Glomerular visceral epithelial cell (primary cell): ENCODE measurements around the gene PITRM1.
"Not testable (repeated sequence)": the region's sequence is repeated elsewhere in the genome, so short reads cannot be mapped to it uniquely, and the experiment has no call there.

ENCODE experiments used
- DNase-seq: peaks from one replicate; pipeline ENCODE4 v3.0.0-alpha.2; 2016; ENCODE audit errors: extremely low spot score

Gene PITRM1

DNA sequence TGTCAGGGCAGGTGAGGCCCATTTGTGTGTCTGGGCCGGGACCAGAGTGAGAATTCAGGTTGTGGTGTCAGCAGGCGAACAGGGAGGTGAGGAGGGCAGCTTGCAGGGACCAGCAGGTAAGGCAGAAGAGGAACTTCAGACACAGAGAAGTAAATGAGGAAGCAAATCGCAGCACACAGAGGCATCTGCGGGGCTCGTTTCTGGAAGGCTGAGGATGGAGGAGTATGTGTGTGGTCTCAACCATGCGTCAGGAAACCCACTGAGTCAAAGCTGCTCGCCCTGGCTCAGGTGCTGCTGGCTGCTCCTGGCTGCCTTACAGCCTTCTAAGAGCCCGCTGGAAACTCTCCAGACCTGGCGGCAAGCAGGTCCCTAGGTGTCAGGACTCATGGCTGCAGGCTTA is 26.9 kb upstream of the PITRM1 start:
- DNase-seq: no peak

DNA sequence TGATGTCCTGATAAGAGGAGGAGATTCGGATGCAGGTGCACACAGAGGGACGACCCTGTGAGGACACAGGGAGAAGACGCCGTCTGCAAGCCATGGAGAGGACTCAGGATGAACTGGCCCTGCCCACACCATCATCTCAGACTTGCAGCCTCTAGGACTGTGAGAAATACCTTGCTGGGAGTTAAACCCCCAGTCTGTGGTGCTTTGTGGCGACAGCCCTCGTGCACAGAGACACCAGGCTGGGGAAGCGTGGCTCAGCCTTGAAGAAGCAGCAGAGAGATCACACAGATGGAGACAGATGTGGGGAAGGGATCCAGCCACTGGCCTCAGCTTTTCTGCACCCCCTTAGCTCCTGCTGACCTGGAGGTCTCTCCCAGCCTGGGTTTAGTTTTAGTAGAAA is 26.3 kb upstream of the PITRM1 start:
- no peak for DNase-seq

DNA sequence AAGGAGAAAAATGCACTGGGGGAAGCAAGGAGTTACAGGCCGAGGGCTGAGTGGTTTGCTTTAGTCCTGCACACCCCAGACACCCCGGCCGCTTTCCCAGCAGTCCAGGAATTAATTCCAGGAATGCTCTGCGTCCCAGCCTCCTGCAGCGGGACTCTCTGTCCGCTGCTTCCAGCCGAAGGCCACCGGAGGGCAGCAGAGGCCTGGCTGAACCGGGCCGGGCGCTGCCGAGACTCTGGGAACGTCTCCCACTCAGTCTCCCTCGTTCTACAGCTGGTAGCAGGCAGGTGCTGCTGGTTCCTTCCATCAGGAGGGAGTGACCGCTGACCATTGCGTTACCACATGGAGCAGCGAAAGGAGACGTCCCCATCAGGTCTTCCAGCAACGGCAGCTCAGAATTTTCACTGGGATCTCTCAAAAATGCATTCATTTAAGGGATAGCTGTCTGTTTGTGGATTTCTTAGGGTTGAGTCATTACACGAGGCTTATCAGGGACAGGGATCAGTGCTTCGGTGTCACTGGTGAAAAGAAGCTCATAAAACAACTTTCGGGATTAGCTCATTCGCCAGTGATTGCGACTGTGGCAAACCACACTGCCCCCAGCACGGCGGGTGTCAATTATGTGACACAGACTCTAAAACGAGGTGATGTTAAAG is 24.9 kb upstream of the PITRM1 start:
- peak; percentile 93 for DNase-seq

DNA sequence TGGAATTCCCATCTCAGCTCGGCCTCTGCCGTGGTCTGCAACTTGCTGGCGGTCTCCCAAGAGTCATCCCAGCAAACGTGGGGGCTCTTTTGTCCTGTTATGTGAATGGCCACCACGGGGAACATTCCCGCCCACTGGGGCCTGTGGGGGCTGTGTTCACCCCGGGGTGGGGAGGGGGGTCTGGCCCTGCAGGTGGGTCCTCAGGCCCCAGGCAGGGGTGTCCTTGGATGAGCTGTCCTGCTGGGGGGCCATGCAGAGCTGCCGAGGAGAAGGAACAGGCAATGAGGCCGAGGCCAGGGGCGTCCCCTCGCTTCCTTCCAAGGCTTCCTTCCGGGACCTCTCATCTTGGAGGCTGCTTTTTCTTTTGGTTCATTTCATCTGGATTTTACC is 24.4 kb upstream of the PITRM1 start:
- peak; percentile 5 for DNase-seq

DNA sequence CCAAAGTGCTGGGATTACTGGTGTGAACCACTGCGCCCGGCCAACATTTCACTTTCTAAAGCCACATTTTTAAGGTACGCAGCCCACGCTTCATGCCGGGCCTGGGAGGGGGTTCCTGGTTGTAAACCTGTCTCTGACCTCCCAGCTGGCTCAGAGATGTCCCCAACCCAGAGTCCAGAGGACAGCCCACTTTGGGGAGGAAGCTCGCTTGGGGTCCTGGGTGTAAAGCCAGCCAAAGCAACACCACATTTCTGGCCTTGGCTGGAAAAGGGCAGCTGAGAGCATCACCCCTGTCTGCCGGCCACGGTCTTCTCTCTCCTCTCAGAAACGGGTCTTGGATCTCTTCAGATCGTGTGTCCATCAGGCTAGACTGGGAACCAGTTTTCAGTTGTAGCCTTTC is 23.9 kb upstream of the PITRM1 start:
- DNase-seq: no peak

DNA sequence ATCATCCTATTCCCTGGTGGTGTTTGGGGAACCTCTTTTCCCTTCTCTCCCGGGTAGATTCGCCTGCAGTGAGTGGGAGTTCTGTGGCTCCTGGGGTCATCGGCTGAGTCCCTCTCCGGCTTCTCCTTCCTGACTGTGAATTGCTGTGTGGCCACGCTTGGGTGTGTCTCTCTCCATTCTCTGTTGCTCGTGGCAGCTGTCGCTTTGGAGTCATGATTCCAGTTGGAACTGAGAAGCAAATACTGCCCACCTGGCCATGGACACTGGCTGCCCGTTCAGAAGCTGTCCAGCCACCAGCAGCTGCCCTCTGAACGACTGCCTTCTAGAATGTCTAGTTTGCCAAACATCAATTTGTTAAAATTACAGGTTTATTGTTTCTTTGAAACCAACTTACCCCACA is 23.1 kb upstream of the PITRM1 start:
- DNase-seq: no peak

DNA sequence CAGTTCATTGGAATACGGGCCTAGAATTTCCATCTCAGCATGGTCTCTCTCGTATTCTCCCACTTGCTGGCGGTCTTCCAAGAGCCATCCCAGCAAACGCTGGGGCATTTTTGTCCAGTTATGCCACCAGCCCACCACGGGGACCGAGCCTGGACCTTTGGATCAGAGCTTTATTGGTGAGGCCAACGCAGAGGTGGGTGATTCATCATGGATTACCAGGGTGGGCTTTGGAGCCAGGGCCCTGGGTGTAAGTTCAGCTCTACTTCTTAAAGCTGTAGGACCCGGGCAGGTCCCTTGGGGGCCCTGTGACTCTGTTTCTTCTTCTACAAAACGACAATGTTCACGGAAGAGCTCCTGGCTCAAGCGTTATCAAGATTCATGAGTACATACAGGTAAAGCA is 22.7 kb upstream of the PITRM1 start:
- no peak for DNase-seq

DNA sequence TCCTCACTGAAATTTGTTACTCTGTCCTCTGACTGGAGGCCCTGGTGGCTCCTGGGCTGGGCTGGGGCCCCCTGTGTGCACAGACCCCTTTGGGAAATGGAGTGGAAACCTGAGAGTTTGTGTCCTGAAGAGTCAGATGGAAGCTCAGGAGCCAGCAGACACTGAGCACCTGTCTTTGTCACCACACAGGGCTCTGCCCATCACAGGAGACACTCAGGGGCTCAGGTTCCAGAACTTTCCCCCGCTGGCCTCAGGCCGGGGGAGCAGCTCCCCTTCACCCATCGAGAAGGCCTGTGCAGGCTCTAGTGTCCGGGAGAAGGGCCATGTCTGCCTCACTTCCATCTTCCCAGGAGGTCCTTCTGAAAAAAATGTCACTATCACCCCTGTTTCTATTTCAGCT is 22.3 kb upstream of the PITRM1 start:
- no peak for DNase-seq

DNA sequence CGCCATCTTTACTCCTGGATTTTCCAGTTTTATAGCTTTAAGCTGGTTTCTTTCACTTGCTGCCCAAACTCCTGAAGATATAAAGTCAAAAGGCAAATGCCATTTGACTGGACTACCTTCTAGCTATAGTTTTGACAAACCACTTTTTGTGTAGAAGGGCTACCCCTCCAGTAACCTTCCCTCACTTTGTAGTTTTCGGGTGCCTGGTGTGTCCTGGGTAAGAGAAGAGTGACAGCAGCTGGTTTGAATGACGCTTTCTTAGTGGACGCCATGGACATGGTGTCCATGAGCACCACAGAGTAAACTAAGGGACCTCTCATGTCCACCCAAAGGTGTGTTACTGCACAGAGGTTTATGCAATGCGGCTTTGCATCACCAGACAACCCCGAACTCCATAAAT is 21.2 kb upstream of the PITRM1 start:
- no peak for DNase-seq

DNA sequence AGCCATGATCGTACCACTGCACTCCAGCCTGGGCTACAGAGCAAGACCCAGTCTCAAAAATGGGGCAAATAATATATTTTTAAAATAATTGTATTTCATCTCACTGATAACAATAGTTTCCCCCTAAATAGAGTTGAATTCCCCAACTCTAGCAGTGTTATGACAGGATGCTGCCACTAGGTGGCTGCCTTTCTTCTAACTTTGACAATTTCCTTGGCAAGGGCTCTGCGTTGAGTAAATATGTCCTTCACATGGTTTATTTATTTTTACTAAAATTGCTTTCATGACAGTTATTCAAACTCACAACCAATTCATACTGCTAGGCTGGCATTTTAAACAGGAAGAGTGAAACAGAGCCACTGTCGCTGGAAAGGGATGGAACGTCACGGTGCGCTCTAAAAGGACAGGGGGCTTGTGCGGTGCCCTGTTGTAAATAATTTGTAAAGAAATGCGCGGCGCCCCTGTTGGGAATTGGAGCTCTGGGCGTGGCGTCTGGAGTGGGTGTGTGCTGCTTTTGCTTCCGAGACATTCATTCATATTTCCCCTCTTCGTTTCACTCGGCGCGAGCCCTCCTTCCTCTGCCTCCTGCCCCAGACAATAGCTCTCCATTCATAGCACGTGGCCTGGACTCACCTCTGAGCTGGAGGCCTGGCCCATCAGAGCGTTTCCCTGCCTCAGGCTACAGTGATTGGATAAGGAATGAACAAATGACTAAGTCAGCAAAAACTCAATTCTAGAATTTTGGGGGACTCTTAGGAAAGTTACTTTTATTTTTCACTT is 20.5 kb upstream of the PITRM1 start:
- peak; percentile 50 for DNase-seq

DNA sequence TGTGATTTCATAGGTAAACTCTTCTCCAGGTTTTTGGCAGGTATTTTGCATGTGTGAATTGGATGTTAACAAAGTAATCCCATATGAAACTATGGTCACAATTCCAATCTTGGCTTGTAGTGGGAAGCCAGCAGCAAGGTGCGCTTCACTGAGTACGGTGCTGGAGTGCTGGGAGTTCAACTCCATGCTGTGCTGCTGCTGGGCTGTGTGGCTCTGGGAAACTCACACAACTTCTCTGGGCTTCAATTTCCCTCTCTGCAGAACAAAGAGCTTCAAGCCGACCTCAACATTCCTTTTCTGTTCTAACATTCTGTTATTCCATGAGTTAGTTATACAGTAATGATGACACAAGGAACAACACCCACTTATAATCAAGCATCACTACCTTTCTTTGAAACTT is 18.2 kb upstream of the PITRM1 start:
- DNase-seq: no peak

DNA sequence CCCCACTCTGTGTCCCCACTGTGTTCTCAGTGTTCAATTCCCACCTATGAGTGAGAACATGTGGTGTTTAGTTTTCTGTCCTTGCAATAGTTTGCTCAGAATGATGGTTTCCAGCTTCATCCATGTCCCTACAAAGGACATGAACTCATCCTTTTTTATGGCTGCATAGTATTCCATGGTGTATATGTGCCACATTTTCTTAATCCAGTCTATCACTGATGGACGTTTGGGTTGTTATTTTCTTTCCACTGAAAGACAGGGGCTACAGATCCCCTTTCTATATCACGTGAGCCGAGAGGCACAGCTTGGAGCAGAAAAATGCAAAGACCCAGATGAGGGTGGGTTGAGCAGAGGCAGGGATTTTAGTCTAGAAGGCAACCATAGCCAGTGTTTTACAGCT is 14.6 kb upstream of the PITRM1 start:
- not testable (repeated sequence) for DNase-seq

DNA sequence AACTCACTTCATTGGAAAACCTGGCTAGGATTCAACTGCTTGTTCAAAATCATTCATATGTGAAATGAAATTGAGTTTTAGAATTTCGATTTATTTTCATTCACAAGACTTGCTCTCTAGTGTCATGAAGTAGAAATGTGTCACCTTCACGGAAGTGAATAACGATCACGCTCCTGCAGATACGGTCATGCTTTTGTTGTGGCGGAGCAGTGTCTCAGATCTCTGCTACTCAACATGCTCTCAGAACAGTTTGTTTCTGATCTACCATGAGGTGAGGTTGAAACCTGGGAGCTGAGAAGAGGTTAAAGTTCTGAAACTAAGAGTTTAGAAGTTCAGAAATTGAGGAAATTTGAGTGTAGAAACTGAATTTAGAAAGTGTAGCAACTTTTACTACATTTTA is 13.8 kb upstream of the PITRM1 start:
- DNase-seq: no peak

DNA sequence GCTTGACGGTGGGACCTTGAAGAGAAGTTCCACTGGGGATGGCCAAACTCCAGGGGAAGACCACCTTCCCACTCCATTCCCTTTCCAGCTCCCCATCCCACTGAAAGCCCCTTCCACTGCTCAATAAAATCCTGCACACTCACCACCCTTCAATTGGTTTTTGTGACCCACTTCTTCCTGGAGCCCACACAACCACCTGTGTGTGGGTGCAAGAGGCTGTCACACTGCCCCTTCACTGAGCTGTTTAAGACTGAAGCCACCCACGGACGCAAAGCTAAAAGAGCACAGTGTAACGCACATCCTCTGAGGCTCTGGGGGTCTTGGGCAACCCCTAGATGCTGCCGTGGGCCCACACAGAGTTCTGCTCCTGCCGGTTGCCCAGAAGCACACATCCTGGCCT is 12.8 kb upstream of the PITRM1 start:
- no peak for DNase-seq

DNA sequence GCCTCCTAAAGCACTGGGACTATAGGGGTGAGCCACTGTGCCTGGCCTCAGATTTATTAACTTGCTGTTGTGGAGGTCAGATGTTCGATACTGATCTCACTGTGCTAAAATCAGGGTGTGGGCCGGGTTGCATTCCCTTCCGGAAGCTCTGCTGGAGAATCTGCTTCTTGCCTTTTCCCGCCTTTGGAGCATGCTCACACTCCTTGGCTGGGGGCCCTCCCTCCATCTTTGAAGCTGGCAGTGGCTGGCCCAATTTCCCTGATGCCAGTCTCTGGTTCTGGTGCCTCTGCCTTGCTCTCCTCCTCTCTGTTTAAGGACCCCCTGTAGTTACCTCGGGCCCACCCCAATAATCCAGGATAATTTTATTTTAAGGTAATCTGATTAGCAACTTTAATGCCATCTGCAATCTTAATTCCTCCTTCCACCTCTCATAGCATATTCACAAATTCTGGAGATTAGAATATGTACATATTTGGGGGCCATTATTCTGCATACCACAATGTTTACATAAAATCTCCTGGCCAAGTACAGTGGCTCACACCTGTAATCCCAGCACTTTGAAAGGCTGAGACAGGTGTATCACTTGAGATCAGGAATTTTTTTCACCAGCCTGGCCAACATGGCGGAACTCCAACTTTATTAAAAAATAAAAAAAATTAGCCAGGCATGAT is 7.9 kb upstream of the PITRM1 start:
- DNase-seq: no peak

DNA sequence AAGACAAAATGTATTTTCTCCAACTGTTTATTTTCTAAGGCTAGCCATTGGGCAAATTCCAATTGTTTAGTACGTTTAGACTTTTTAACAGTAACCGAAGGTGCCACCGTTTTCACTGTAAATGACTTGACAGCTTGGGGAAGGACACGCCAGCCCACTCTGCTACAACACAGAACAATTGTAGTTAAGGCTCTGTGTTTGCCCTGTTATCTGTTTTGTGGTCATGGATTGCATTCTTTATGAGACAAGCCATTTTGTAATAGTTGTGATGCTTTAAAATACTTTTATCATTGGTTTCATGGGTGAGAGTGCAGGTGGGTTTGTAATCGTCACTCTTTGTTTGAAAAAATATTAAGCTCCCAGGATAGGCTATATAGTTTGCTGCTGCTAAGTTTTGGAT is 6.6 kb upstream of the PITRM1 start:
- no peak for DNase-seq

DNA sequence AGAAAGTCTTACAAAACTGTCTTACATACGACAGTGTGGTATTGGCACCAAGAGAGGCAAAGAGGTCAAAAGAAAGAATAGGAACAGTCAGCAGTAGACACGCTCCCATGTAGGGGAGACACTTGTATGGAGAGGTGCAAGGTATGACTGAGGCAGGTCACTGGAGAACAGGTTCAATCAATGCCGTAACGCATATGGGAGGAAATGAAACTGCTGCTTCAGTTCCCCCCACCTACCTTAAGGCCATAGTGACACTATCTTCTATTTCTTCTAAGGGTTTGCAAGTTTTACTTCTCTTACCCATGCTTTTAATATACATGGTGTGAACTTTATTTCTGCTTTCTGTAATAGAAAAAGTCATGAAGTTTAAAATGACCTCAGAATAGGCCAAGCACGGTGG is 5.5 kb upstream of the PITRM1 start:
- no peak for DNase-seq

DNA sequence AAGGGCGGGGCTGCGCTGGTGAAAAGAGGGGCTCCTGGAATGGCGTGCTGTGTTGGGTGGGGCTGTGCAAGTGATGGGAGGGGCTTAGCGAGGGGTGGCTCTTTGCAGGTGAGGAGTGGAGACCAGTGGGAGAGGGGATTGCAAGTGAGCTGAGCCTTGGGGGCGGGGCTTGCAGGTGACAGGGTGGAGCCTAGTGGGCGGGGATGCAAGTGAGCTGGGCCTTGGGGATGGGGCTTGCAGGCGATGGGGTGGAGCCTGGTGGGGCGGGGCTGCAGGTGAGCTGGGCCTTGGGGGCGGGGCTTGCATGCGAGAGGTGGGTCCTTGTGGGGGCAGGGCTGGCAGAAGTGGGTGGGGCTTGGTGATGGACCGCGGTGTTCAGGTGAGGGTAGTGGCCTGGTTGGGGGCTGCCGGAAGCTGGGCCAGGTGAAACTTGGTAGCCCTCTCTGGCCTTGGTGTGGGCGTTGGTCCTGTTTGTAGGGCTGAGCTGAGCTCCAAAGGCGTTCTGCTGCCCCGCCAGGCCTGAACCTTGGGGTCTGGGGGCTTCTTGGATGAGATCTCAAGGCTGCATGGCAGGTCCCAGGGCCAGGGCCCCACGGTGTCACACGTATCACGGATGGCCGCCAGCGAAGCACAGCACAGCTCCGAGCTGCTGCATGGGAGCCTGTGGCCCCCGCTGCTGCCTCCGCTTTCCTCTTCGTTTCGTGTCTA is 743 bp upstream of the PITRM1 start:
- no peak for DNase-seq

DNA sequence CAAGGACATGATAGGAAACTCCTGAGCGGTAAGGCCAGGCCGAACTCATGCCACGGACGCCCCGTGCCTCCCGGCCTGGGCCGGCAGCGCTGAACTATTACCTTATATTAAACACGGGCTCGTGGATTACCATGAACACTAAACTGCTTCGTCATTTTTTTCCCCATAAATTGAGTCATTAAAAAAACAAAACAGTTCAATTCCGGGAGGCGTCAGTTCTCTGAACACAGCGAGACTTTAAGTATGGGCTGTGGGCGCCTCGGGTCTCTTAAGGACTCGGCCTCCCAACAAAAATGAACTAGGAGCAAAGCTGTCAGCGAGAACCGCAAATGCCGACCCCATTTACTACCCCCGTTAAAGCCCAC is 519 bp downstream of the PITRM1 start:
- DNase-seq: peak; percentile 60

DNA sequence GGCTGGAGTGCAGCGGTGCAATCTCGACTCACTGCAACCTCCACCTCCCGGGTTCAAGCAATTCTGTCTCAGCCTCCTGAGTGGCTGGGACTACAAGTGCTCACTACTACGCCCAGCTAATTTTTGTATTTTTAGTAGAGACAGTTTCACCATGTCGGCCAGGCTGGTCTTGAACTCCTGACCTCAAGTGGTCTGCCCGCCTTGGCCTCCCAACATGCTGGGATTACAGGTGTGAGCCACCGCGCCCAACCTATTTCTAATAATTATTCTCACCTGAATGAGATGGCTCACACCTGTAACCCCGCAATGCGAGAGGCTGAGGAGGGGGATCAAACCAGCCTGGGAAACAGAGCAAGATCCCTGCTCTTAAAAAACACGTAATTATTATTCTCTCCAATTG is 1.1 kb downstream of the PITRM1 start:
- not testable (repeated sequence) for DNase-seq

DNA sequence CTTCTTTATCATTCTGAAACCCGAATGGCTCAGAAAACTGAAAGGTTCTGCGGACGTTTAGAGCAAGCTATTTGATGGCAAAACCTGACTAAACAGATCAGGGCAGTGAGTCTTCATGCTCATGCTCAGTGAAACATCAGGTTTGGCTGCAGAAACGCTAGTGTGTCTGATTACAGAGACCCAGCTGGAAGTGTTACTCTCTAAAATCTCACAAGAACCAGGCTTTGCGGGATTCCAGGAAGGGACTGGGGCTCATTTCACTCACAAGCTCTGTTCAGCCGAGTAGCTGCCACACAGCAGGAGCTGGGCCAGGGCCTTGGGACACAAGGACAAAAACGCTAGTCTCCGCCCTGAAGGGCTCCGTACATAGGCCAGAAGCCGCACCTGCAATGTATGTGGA is 2.9 kb downstream of the PITRM1 start:
- DNase-seq: no peak

DNA sequence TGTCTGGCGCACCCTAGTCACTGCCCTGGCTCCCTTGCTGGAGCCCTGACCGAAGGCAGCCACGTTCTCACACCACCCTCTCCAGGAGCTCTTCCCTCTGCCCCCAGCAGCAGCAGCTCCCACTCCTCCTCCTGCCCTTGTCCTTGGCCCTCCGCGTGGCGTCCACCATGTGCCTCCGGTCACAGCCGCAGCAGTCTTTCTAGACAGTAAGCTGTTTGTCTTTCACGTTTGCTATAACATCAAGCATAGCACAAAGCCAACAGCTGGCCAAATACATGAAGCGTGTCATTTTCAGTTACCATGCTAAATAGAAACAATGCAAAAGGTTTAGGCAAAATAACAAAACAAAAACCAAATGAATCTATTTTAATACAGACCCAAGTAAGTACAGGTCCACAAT is 3.3 kb downstream of the PITRM1 start:
- DNase-seq: no peak
